Peyer's patch (tissue), 4 donors: Measurements from ENCODE around the gene KIRREL3.

Source experiments
- POLR2A ChIP-seq, 2 donors: fragments of 450-650 bp; IDR thresholded peaks; one replicate each; pipeline ENCODE4 v1.5.1; 2017; ENCODE audit warnings: antibody characterized with exemption in 2 of 2, mild to moderate bottlenecking in 2 of 2, moderate library complexity in 2 of 2
- TF ChIP-seq, protein P1 (sequence below), 6 experiments: fragments of 450-650 bp in 4 of 6; fragments of 200-600 bp in 2 of 6; sonication (generic) in 1 of 6; IDR thresholded peaks; one replicate each; pipeline ENCODE4 v1.5.1; 2017 to 2019; ENCODE audit warnings: antibody characterized with exemption in 6 of 6, mild to moderate bottlenecking in 3 of 6, moderate library complexity in 1 of 6

DNA sequence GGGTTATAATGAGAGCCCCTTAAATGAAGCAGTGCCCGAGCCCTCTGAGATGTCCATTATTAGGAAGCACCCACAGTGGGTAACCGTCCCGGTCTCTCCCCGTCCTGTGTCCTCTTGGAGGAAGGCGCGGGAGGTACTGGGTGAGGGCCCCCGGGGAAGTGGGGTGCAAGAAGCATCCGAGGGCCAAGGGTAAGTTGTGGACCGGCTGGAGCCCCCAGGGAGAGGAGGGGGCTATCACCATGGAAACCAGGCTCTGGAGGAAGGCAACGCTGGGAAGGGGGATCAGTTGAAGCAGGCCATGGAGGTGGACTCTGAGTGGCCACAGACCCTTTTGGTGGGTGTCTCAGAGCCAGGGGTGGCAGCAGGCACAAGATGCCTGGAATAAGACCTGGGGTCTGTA lies 471.5 kb downstream of the KIRREL3 start:
- TF ChIP-seq, protein P1, sequence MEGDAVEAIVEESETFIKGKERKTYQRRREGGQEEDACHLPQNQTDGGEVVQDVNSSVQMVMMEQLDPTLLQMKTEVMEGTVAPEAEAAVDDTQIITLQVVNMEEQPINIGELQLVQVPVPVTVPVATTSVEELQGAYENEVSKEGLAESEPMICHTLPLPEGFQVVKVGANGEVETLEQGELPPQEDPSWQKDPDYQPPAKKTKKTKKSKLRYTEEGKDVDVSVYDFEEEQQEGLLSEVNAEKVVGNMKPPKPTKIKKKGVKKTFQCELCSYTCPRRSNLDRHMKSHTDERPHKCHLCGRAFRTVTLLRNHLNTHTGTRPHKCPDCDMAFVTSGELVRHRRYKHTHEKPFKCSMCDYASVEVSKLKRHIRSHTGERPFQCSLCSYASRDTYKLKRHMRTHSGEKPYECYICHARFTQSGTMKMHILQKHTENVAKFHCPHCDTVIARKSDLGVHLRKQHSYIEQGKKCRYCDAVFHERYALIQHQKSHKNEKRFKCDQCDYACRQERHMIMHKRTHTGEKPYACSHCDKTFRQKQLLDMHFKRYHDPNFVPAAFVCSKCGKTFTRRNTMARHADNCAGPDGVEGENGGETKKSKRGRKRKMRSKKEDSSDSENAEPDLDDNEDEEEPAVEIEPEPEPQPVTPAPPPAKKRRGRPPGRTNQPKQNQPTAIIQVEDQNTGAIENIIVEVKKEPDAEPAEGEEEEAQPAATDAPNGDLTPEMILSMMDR (IDR thresholded peaks at IDR 0.05) = no peak
- no peak for TF ChIP-seq POLR2A (IDR thresholded peaks at IDR 0.05)
